Measurements from ENCODE around the gene SHISA5.
"Not testable (repeated sequence)": the region's sequence is repeated elsewhere in the genome, so short reads cannot be mapped to it uniquely, and the experiment has no call there.

The SHISA5 gene

GRCh38 chr3:48518638-48519276 is 14.8 kb upstream of the SHISA5 start:
- no peak for DNase-seq

- no peak for DNase-seq
These were observed 14.1 kb upstream of the SHISA5 start for GRCh38 chr3:48518069-48518468.

GRCh38 chr3:48516571-48516970 is 12.6 kb upstream of the SHISA5 start:
- no peak for DNase-seq

GRCh38 chr3:48514431-48515227 is 10.7 kb upstream of the SHISA5 start:
- no peak for DNase-seq

GRCh38 chr3:48511551-48511950 is 7.6 kb upstream of the SHISA5 start:
- no peak for DNase-seq

- DNase-seq = peak; percentile 61
These were observed 3.5 kb upstream of the SHISA5 start for GRCh38 chr3:48507256-48508061.

GRCh38 chr3:48505968-48506504 is 2.1 kb upstream of the SHISA5 start:
- no peak for DNase-seq

GRCh38 chr3:48505146-48505545 is 1.2 kb upstream of the SHISA5 start:
- no peak for DNase-seq

GRCh38 chr3:48503401-48504050 is 448 bp downstream of the SHISA5 start:
- no peak for DNase-seq

GRCh38 chr3:48502728-48503168 is 1.2 kb downstream of the SHISA5 start:
- peak; percentile 11 for DNase-seq

- DNase-seq = no peak
These were observed 1.9 kb downstream of the SHISA5 start for GRCh38 chr3:48502121-48502520.

GRCh38 chr3:48501196-48501595 is 2.8 kb downstream of the SHISA5 start:
- DNase-seq = no peak

- no peak for DNase-seq
These were observed 3.3 kb downstream of the SHISA5 start for GRCh38 chr3:48500656-48501055.

GRCh38 chr3:48493203-48493501 is 10.8 kb downstream of the SHISA5 start:
- DNase-seq = no peak

GRCh38 chr3:48492461-48493202 is 11.3 kb downstream of the SHISA5 start:
- DNase-seq = peak; percentile 36

GRCh38 chr3:48486952-48487351 is 17.0 kb downstream of the SHISA5 start:
- no peak for DNase-seq

- not testable (repeated sequence) for DNase-seq
These were observed 21.2 kb downstream of the SHISA5 start for GRCh38 chr3:48482822-48483221.

- not testable (repeated sequence) for DNase-seq
These were observed 23.1 kb downstream of the SHISA5 start for GRCh38 chr3:48480891-48481290.

GRCh38 chr3:48478626-48479555 is 25.1 kb downstream of the SHISA5 start:
- DNase-seq = no peak

- no peak for DNase-seq
These were observed 25.9 kb downstream of the SHISA5 start for GRCh38 chr3:48477959-48478520.
